Panc1 (cell line): ENCODE measurements around the gene SCNM1. TPM values are rescaled to one million over a fixed set of nuclear protein-coding genes. Genes with fewer than 3 reads are reported as not detected.
A peak's percentile ranks its signal among the peaks of the same experiment; 100 is the strongest.
"Not testable (repeated sequence)": the region's sequence is repeated elsewhere in the genome, so short reads cannot be mapped to it uniquely, and the experiment has no call there.

Experiments
- ATAC-seq: fragments of 200-7000 bp; cut with Tn5 transposase; 2 replicates; pipeline ENCODE4 v1.9.1; 2020; ENCODE audit warnings: mild to moderate bottlenecking, moderate library complexity
- BruUV-seq: library from RNA; stranded (reverse); fragments of 400-500 nt; replicated peaks from 2 replicates; lab custom pipeline; 2021; lab: Mats Ljungman, UMichigan
- CTCF ChIA-PET: fragments of 300-600 bp; sonication (Branson Sonifier 250); formaldehyde crosslinking; loops from one replicate; lab custom pipeline; 2022; ENCODE audit warnings: antibody characterized with exemption; lab: Charles Lee
- POLR2A ChIA-PET: fragments of 300-600 bp; sonication (Branson Sonifier 250); formaldehyde crosslinking; loops from one replicate; lab custom pipeline; 2022; ENCODE audit warnings: antibody characterized with exemption; lab: Charles Lee
- DNase-seq: peaks from one replicate; pipeline ENCODE4 v3.0.0-alpha.2; 2010; ENCODE audit warnings: low read depth, low spot score
- H3K27ac ChIP-seq: 2 replicates; pipeline ENCODE4 v1.5.1; 2011; ENCODE audit warnings: mild to moderate bottlenecking, low read length, inconsistent platforms
- H3K27me3 ChIP-seq: fragments of 200-500 bp; sonication (Bioruptor generic); 2 replicates; pipeline ENCODE4 v1.6.0; 2014; ENCODE audit warnings: low read length, inconsistent platforms; ENCODE audit not compliant: control insufficient read depth, insufficient read depth
- H3K36me3 ChIP-seq: fragments of 200-500 bp; sonication (Bioruptor generic); 2 replicates; pipeline ENCODE4 v1.5.1; 2014; ENCODE audit warnings: inconsistent platforms, mild to moderate bottlenecking, low read length, moderate library complexity; ENCODE audit not compliant: control insufficient read depth, insufficient read depth
- H3K4me1 ChIP-seq: 2 replicates; pipeline ENCODE4 v1.5.1; 2011; ENCODE audit warnings: inconsistent platforms, mild to moderate bottlenecking, low read length, moderate library complexity; ENCODE audit not compliant: control insufficient read depth, insufficient read depth
- H3K4me3 ChIP-seq, 2 experiments: 2 replicates each; pipeline ENCODE4 v1.5.1; 2011 to 2012; ENCODE audit warnings: low read depth in 2 of 2, low read length in 2 of 2, mild to moderate bottlenecking in 2 of 2, inconsistent platforms in 1 of 2, moderate library complexity in 1 of 2
- H3K9me3 ChIP-seq: fragments of 200-500 bp; sonication (Bioruptor generic); 2 replicates; pipeline ENCODE4 v1.5.1; 2014; ENCODE audit warnings: low read depth, mild to moderate bottlenecking, inconsistent platforms, low read length, moderate library complexity; ENCODE audit not compliant: control insufficient read depth, insufficient read depth
- POLR2AphosphoS5 ChIP-seq: IDR thresholded peaks from 2 replicates; pipeline ENCODE4 v1.6.1; 2012; ENCODE audit warnings: mild to moderate bottlenecking, low read depth, low read length, moderate library complexity
- SIN3A ChIP-seq: IDR thresholded peaks from 2 replicates; pipeline ENCODE4 v1.6.1; 2012; ENCODE audit warnings: low read depth, mild to moderate bottlenecking, low read length, moderate library complexity, borderline replicate concordance; ENCODE audit not compliant: insufficient read depth
- TCF7L2 ChIP-seq: IDR thresholded peaks from 2 replicates; pipeline ENCODE4 v1.6.1; 2011; ENCODE audit warnings: mild to moderate bottlenecking, low read depth, low read length, inconsistent platforms
- in situ Hi-C: cut with HindIII; loops from 2 replicates; pipeline ENCODE4 v1.10.0; 2016; ENCODE audit warnings: low sequenced_read_pairs, low pct_unique_long_range_greater_than_20kb
- intact Hi-C: fragments of 100-400 bp; cut with micrococcal nuclease; formaldehyde crosslinking; loops from one replicate; pipeline ENCODE4 v1.10.0; 2022; ENCODE audit not compliant: unreplicated experiment
- total RNA-seq: library from RNA; stranded (reverse); gene quantifications from one replicate; pipeline ENCODE4 v1.2.1, GENCODE V29; 2021; ENCODE audit not compliant: unreplicated experiment
- TF ChIP-seq, protein P1 (sequence below), 2 experiments: IDR thresholded peaks; 2 replicates each; pipeline ENCODE4 v1.6.1; 2011 to 2012; ENCODE audit warnings: low read depth in 2 of 2, control low read depth in 1 of 2, low read length in 1 of 2, mild to moderate bottlenecking in 1 of 2, moderate library complexity in 1 of 2; ENCODE audit not compliant: insufficient read depth in 1 of 2
- TF ChIP-seq, protein P2 (sequence below): fragments of 450-650 bp; IDR thresholded peaks from 2 replicates; pipeline ENCODE4 v1.5.1; 2017; ENCODE audit warnings: mild to moderate bottlenecking

SCNM1 gene
- total RNA-seq, 1 experiment from 2014 or later, result 36.5 TPM

DNA sequence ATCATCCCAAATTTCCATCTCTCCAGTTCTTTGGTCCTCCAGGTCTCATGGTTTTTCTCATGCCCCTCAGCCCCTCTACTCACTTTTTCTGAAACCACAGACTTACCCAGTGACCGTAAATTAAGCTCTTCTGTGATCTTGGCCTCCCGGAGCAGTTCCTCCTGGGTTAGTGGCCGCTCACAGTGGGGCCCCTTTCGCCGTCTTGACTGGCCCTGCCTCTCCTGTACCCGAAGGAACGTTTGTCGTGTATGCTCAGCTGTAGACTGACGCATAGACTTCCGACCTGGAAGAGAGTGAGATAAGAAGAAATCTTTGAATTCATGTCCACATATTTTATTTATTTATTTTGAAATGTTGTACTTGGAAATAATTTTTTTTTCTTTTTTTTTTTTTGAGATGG, 18.3 kb downstream of the SCNM1 start:
- H3K36me3 ChIP-seq, result peaks cover 14% of the 10 kb centered on the region
- ChIA-PET POLR2A (no interaction called here), CTCF (interaction anchor here (0.6 kb wide), 1 partner anchor 133 kb away, joined by 6 read pairs; no protein-coding TSS in a partner anchor)
- no peak overlapping the region for H3K4me3 ChIP-seq
- no peaks in the 10 kb centered on the region for H3K9me3 ChIP-seq
- peaks cover 3% of the 10 kb centered on the region for H3K4me1 ChIP-seq
- TF ChIP-seq SIN3A (no peak), TCF7L2 (no peak), POLR2AphosphoS5 (no peak)
- TF ChIP-seq, protein P1, sequence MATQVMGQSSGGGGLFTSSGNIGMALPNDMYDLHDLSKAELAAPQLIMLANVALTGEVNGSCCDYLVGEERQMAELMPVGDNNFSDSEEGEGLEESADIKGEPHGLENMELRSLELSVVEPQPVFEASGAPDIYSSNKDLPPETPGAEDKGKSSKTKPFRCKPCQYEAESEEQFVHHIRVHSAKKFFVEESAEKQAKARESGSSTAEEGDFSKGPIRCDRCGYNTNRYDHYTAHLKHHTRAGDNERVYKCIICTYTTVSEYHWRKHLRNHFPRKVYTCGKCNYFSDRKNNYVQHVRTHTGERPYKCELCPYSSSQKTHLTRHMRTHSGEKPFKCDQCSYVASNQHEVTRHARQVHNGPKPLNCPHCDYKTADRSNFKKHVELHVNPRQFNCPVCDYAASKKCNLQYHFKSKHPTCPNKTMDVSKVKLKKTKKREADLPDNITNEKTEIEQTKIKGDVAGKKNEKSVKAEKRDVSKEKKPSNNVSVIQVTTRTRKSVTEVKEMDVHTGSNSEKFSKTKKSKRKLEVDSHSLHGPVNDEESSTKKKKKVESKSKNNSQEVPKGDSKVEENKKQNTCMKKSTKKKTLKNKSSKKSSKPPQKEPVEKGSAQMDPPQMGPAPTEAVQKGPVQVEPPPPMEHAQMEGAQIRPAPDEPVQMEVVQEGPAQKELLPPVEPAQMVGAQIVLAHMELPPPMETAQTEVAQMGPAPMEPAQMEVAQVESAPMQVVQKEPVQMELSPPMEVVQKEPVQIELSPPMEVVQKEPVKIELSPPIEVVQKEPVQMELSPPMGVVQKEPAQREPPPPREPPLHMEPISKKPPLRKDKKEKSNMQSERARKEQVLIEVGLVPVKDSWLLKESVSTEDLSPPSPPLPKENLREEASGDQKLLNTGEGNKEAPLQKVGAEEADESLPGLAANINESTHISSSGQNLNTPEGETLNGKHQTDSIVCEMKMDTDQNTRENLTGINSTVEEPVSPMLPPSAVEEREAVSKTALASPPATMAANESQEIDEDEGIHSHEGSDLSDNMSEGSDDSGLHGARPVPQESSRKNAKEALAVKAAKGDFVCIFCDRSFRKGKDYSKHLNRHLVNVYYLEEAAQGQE (IDR thresholded peaks at IDR 0.05; ENCODE audit: insufficient read depth in 1 of 2, low read depth in 2 of 2, low read length in 1 of 2), result no peak
- TF ChIP-seq, protein P2, sequence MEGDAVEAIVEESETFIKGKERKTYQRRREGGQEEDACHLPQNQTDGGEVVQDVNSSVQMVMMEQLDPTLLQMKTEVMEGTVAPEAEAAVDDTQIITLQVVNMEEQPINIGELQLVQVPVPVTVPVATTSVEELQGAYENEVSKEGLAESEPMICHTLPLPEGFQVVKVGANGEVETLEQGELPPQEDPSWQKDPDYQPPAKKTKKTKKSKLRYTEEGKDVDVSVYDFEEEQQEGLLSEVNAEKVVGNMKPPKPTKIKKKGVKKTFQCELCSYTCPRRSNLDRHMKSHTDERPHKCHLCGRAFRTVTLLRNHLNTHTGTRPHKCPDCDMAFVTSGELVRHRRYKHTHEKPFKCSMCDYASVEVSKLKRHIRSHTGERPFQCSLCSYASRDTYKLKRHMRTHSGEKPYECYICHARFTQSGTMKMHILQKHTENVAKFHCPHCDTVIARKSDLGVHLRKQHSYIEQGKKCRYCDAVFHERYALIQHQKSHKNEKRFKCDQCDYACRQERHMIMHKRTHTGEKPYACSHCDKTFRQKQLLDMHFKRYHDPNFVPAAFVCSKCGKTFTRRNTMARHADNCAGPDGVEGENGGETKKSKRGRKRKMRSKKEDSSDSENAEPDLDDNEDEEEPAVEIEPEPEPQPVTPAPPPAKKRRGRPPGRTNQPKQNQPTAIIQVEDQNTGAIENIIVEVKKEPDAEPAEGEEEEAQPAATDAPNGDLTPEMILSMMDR, result no peak
- H3K27me3 ChIP-seq, result no peaks in the 10 kb centered on the region
- ATAC-seq (no peak), DNase-seq (no peak)
- no peak overlapping the region for H3K27ac ChIP-seq
- in situ Hi-C loops, result no loop called here
- intact Hi-C loops, result no loop called here
- no TSS peak for BruUV-seq

GRCh38 chr1:151187205-151187604, 21.3 kb downstream of the SCNM1 start:
- H3K36me3 ChIP-seq, result peaks cover 13% of the 10 kb centered on the region
- no peaks in the 10 kb centered on the region for H3K9me3 ChIP-seq
- no peak for TF ChIP-seq POLR2AphosphoS5
- TF ChIP-seq, protein P1 (IDR thresholded peaks at IDR 0.05; ENCODE audit: insufficient read depth in 1 of 2, low read depth in 2 of 2, low read length in 1 of 2), result no peak
- TF ChIP-seq SIN3A, result no peak
- TF ChIP-seq, protein P2, result no peak
- no peak for TF ChIP-seq TCF7L2
- H3K4me1 ChIP-seq, result peaks cover 8% of the 10 kb centered on the region
- POLR2A ChIA-PET, result no interaction called here
- H3K27ac ChIP-seq, result no peak overlapping the region
- DNase-seq (no peak), ATAC-seq (no peak)
- H3K27me3 ChIP-seq, result no peaks in the 10 kb centered on the region
- CTCF ChIA-PET, result no interaction called here
- TSS peak; percentile 19 for BruUV-seq
- intact Hi-C loops (no loop called here), in situ Hi-C loops (no loop called here)
- no peak overlapping the region for H3K4me3 ChIP-seq

- POLR2A ChIA-PET, H3K27ac ChIP-seq, intact Hi-C loops, H3K27me3 ChIP-seq, BruUV-seq, ATAC-seq, H3K36me3 ChIP-seq, H3K4me1 ChIP-seq, H3K9me3 ChIP-seq, in situ Hi-C loops, DNase-seq: not testable (repeated sequence)
- CTCF ChIA-PET, result interaction anchor here (0.7 kb wide), 1 partner anchor 8 kb away, joined by 10 read pairs; no protein-coding TSS in a partner anchor
- H3K4me3 ChIP-seq, result peak overlapping the region; percentile 73 to 80
Measured at GRCh38 chr1:151188667-151189066, 22.7 kb downstream of the SCNM1 start.
